ENCODE data around the gene AUP1. TPM values are rescaled to one million over a fixed set of nuclear protein-coding genes. Genes with fewer than 3 reads are reported as not detected.

AUP1 gene
- polyA plus RNA-seq, 1 donor from 2014 or later, result 153 TPM

DNA sequence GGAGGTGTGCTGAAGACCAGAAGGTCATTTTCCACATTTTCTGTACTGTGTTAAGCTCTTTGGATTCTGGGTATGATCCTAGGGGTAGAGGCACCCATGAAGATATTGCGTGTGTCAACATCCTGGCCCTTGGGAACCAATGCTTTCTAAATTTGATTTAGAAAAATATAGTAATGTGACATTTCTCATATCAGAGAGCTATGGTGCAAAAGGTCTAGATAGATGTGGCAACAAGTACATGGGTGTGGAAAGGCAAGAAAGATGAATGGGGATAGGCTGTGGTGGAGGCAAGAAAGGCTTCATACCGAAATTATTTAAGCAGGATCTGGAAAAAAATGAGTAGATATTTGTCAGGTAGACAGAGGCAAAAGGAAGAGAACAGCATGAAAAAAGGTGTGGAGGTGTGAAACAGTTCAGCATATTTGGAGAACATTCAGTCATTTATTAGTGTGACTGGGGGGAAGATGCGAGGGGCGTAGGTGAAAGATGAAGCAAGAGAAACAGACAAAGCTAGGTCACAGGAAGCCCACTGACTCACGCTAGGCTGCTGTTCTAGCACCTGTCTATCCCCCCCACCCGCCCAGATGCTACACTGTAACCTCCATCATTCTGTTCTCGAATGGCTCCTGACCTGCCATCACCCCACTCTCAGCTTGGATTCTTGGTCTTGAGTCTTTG is 36.7 kb upstream of the AUP1 start:
- no peak overlapping the region for H2AFZ ChIP-seq (ENCODE audit: low read depth, low read length)

DNA sequence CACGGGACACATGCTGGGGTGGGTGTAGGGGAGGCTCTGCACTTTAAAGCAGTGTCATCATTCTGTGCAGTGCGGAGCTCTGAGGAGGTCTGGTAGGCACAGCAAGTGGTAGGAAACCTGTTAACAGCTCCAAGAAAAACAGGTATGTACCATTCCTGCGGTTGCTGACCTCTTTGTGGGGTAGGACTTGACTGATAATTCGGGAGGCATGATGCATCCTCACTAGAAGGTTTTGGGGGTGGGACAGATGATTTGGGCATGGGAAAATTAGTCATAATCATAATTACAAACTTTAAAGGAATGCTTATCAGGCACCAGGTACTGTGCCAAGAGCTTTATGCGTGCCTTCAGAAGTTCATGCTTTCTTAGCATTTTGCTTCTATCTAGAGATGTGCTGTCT is 34.7 kb upstream of the AUP1 start:
- H3K79me2 ChIP-seq (replicated peaks; ENCODE audit: insufficient read depth, low read length), result no peaks in the 10 kb centered on the region
- no peak overlapping the region for H2AFZ ChIP-seq (ENCODE audit: low read depth, low read length)
- no peak overlapping the region for H3K27ac ChIP-seq (ENCODE audit: low read length)
- H3F3A ChIP-seq (ENCODE audit: insufficient read depth, low read length, poor library complexity, severe bottlenecking), result no peaks in the 10 kb centered on the region
- H3K4me2 ChIP-seq (ENCODE audit: low read length), result no peak overlapping the region
- no peak for TF ChIP-seq POLR2AphosphoS5 (IDR thresholded peaks at IDR 0.05)
- TF ChIP-seq SMC3 (conservative IDR thresholded peaks at IDR 0.05; ENCODE audit: poor library complexity), result no peak
- TF ChIP-seq TAF1 (IDR thresholded peaks at IDR 0.05; ENCODE audit: low read depth), result no peak
- no peak for TF ChIP-seq MXI1 (conservative IDR thresholded peaks at IDR 0.05; ENCODE audit: poor library complexity, severe bottlenecking)
- TF ChIP-seq, protein P1, sequence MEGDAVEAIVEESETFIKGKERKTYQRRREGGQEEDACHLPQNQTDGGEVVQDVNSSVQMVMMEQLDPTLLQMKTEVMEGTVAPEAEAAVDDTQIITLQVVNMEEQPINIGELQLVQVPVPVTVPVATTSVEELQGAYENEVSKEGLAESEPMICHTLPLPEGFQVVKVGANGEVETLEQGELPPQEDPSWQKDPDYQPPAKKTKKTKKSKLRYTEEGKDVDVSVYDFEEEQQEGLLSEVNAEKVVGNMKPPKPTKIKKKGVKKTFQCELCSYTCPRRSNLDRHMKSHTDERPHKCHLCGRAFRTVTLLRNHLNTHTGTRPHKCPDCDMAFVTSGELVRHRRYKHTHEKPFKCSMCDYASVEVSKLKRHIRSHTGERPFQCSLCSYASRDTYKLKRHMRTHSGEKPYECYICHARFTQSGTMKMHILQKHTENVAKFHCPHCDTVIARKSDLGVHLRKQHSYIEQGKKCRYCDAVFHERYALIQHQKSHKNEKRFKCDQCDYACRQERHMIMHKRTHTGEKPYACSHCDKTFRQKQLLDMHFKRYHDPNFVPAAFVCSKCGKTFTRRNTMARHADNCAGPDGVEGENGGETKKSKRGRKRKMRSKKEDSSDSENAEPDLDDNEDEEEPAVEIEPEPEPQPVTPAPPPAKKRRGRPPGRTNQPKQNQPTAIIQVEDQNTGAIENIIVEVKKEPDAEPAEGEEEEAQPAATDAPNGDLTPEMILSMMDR (IDR thresholded peaks at IDR 0.05; ENCODE audit: poor library complexity, severe bottlenecking), result no peak
- TF ChIP-seq RAD21 (conservative IDR thresholded peaks at IDR 0.05), result no peak
- no peak for TF ChIP-seq EP300 (conservative IDR thresholded peaks at IDR 0.05; ENCODE audit: poor library complexity, severe bottlenecking)
- TF ChIP-seq EZH2 (IDR thresholded peaks at IDR 0.05; ENCODE audit: borderline replicate concordance, insufficient read depth, low read length, poor library complexity, severe bottlenecking), result no peak
- TF ChIP-seq, protein P2, sequence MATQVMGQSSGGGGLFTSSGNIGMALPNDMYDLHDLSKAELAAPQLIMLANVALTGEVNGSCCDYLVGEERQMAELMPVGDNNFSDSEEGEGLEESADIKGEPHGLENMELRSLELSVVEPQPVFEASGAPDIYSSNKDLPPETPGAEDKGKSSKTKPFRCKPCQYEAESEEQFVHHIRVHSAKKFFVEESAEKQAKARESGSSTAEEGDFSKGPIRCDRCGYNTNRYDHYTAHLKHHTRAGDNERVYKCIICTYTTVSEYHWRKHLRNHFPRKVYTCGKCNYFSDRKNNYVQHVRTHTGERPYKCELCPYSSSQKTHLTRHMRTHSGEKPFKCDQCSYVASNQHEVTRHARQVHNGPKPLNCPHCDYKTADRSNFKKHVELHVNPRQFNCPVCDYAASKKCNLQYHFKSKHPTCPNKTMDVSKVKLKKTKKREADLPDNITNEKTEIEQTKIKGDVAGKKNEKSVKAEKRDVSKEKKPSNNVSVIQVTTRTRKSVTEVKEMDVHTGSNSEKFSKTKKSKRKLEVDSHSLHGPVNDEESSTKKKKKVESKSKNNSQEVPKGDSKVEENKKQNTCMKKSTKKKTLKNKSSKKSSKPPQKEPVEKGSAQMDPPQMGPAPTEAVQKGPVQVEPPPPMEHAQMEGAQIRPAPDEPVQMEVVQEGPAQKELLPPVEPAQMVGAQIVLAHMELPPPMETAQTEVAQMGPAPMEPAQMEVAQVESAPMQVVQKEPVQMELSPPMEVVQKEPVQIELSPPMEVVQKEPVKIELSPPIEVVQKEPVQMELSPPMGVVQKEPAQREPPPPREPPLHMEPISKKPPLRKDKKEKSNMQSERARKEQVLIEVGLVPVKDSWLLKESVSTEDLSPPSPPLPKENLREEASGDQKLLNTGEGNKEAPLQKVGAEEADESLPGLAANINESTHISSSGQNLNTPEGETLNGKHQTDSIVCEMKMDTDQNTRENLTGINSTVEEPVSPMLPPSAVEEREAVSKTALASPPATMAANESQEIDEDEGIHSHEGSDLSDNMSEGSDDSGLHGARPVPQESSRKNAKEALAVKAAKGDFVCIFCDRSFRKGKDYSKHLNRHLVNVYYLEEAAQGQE (IDR thresholded peaks at IDR 0.05; ENCODE audit: borderline replicate concordance), result no peak
- no peak overlapping the region for H3K9ac ChIP-seq (ENCODE audit: low read length)
- no peaks in the 10 kb centered on the region for H3K36me3 ChIP-seq (ENCODE audit: insufficient read depth, low read length)
- H3K4me3 ChIP-seq (ENCODE audit: low read length), result no peak overlapping the region
- H3K27me3 ChIP-seq (ENCODE audit: insufficient read depth, low read depth, low read length), result peaks cover 2% of the 10 kb centered on the region
- no peaks in the 10 kb centered on the region for H4K20me1 ChIP-seq (ENCODE audit: insufficient read depth)
- no peaks in the 10 kb centered on the region for H3K9me2 ChIP-seq (ENCODE audit: insufficient read depth, low read length)
- H3K9me3 ChIP-seq (ENCODE audit: low read length), result no peaks in the 10 kb centered on the region

More for the DNA sequence above, 36.7 kb upstream of the AUP1 start:
- no peak overlapping the region for H3K4me2 ChIP-seq (ENCODE audit: low read length)
- H3K4me3 ChIP-seq (ENCODE audit: low read length), result no peak overlapping the region
- no peaks in the 10 kb centered on the region for H3K9me2 ChIP-seq (ENCODE audit: insufficient read depth, low read length)
- H3K9ac ChIP-seq (ENCODE audit: low read length), result no peak overlapping the region
- TF ChIP-seq RAD21 (conservative IDR thresholded peaks at IDR 0.05), result no peak
- no peaks in the 10 kb centered on the region for H3K79me2 ChIP-seq (replicated peaks; ENCODE audit: insufficient read depth, low read length)
- no peak overlapping the region for H3K27ac ChIP-seq (ENCODE audit: low read length)
- H3K9me3 ChIP-seq (ENCODE audit: low read length), result no peaks in the 10 kb centered on the region
- no peaks in the 10 kb centered on the region for H4K20me1 ChIP-seq (ENCODE audit: insufficient read depth)
- no peaks in the 10 kb centered on the region for H3K27me3 ChIP-seq (ENCODE audit: insufficient read depth, low read depth, low read length)
- no peaks in the 10 kb centered on the region for H3K36me3 ChIP-seq (ENCODE audit: insufficient read depth, low read length)
- no peaks in the 10 kb centered on the region for H3F3A ChIP-seq (ENCODE audit: insufficient read depth, low read length, poor library complexity, severe bottlenecking)
